Measurements from ENCODE around the gene VGLL1. TPM values are rescaled to one million over a fixed set of nuclear protein-coding genes. Genes with fewer than 3 reads are reported as not detected.

Gene VGLL1
- total RNA-seq, result 0.43 and 1.4 TPM in 2 replicates

GRCh38 chrX:136531951-136532350 is at the start of gene VGLL1:
Gene VGLL1 (plus strand): TSS chrX:136532215. CDS start chrX:136536021, 3,806 bp downstream.

GRCh38 chrX:136487647-136488046 is 44.4 kb upstream of the VGLL1 start, which contains the start of gene BRS3:
Gene BRS3 (plus strand): TSS chrX:136487947. CDS start chrX:136488115, 168 bp downstream.

GRCh38 chrX:136497556-136498052 is 34.4 kb upstream of the VGLL1 start, which contains the start of gene HTATSF1:
Gene HTATSF1 (plus strand): TSS chrX:136497592. CDS start chrX:136497685, 93 bp downstream.

Other genes starting within 250 kb of the VGLL1 start
- gene ADGRG4, start 231.3 kb upstream of the VGLL1 start, total RNA-seq, result not detected in 2 replicates
- gene BRS3, start 44.3 kb upstream of the VGLL1 start, total RNA-seq, result not detected in 2 replicates
- 30.8 and 35.8 TPM in 2 replicates for gene HTATSF1, start 34.6 kb upstream of the VGLL1 start, total RNA-seq
- gene CD40LG, start 115.9 kb downstream of the VGLL1 start, total RNA-seq, result not detected in 2 replicates
- gene ARHGEF6, start 248.7 kb downstream of the VGLL1 start, total RNA-seq, result 0.64 and 0.72 TPM in 2 replicates